Skeletal muscle satellite cell (primary cell): Measurements from ENCODE around the gene KIF26A.

Source experiments
- H3K27me3 ChIP-seq: 2 replicates; pipeline ENCODE4 v1.7.0; 2013; ENCODE audit warnings: low read length; ENCODE audit not compliant: control insufficient read depth, insufficient read depth
- H3K36me3 ChIP-seq: 2 replicates; pipeline ENCODE4 v1.7.0; 2013; ENCODE audit warnings: mild to moderate bottlenecking, control low read depth, low read length; ENCODE audit not compliant: insufficient read depth
- H3K4me1 ChIP-seq: 2 replicates; pipeline ENCODE4 v1.7.0; 2013; ENCODE audit warnings: low read length; ENCODE audit not compliant: control insufficient read depth, insufficient read depth
- H3K4me2 ChIP-seq: 2 replicates; pipeline ENCODE4 v1.7.0; 2013; ENCODE audit warnings: mild to moderate bottlenecking, low read length
- H3K4me3 ChIP-seq: 2 replicates; pipeline ENCODE4 v1.7.0; 2013; ENCODE audit warnings: low read length
- H3K9ac ChIP-seq: 2 replicates; pipeline ENCODE4 v1.7.0; 2013; ENCODE audit warnings: mild to moderate bottlenecking, low read depth, low read length, moderate library complexity
- H3K9me3 ChIP-seq: replicated peaks from 2 replicates; pipeline ENCODE4 v1.7.0; 2013; ENCODE audit warnings: mild to moderate bottlenecking, control low read depth, low read length
- small RNA-seq: library from RNA; depleted of rRNA; stranded (forward); fragments of <200 nt; gene quantifications from one replicate; pipeline ENCODE3, GENCODE V24; 2012

KIF26A gene

GRCh38 chr14:104229534-104230055, 91.2 kb downstream of the KIF26A start:
- H3K4me2 ChIP-seq = no peak overlapping the region
- H3K9ac ChIP-seq = no peak overlapping the region
- no peaks in the 10 kb centered on the region for H3K27me3 ChIP-seq
- peaks cover 13% of the 10 kb centered on the region for H3K9me3 ChIP-seq
- H3K36me3 ChIP-seq = no peaks in the 10 kb centered on the region
- H3K4me3 ChIP-seq = no peak overlapping the region
- no peaks in the 10 kb centered on the region for H3K4me1 ChIP-seq

- no peaks in the 10 kb centered on the region for H3K4me1 ChIP-seq
- no peak overlapping the region for H3K4me2 ChIP-seq
- no peak overlapping the region for H3K4me3 ChIP-seq
- no peak overlapping the region for H3K9ac ChIP-seq
- no peaks in the 10 kb centered on the region for H3K27me3 ChIP-seq
- H3K36me3 ChIP-seq = no peaks in the 10 kb centered on the region
- peaks cover 10% of the 10 kb centered on the region for H3K9me3 ChIP-seq
These were observed 91.9 kb downstream of the KIF26A start for GRCh38 chr14:104230119-104230815.

Small RNA genes within 50 kb of the gene (small RNA-seq; reads per million reads assigned to genes)
- gene MIR203A = 4.1 reads per million, percentile 83 among the genes with 10 or more reads in this experiment
